Spinal cord (tissue), 10 donors: Measurements from ENCODE around the gene SLC44A1. TPM values are rescaled to one million over a fixed set of nuclear protein-coding genes. Genes with fewer than 3 reads are reported as not detected.
A peak's percentile ranks its signal among the peaks of the same experiment; 100 is the strongest.

ENCODE experiments used
- DNase-seq, 6 donors: peaks; one replicate each; pipeline versions ENCODE4 v3.0.0 to v3.0.0-alpha.2; 2013 to 2015; ENCODE audit warnings: low spot score in 6 of 6, low read depth in 4 of 6
- H3K27ac ChIP-seq: one replicate; pipeline ENCODE4 v1.5.1; 2013; ENCODE audit warnings: low read depth, low read length, control low read depth
- H3K27me3 ChIP-seq: one replicate; pipeline ENCODE4 v1.6.1; 2013; ENCODE audit warnings: low read length; ENCODE audit not compliant: control insufficient read depth, insufficient read depth
- H3K36me3 ChIP-seq: one replicate; pipeline ENCODE4 v1.6.1; 2013; ENCODE audit warnings: low read length; ENCODE audit not compliant: control insufficient read depth, insufficient read depth
- H3K4me1 ChIP-seq: one replicate; pipeline ENCODE4 v1.6.1; 2013; ENCODE audit warnings: low read length; ENCODE audit not compliant: control insufficient read depth, insufficient read depth
- H3K4me3 ChIP-seq: one replicate; pipeline ENCODE4 v1.5.1; 2013; ENCODE audit warnings: low read depth, low read length, control low read depth
- H3K9me3 ChIP-seq: one replicate; pipeline ENCODE4 v1.6.1; 2013; ENCODE audit warnings: low read length; ENCODE audit not compliant: control insufficient read depth, insufficient read depth
- WGBS: methylation state at CpG from one replicate; pipeline ENCODE4 v1.1.5; 2013; ENCODE audit warnings: missing lambda C conversion rate; ENCODE audit not compliant: insufficient coverage; 5-methylcytosine and 5-hydroxymethylcytosine counted together
- polyA plus RNA-seq, 2 donors: library from polyadenylated mRNA; unstranded; fragments of 120-200 nt; gene quantifications; one replicate each; pipeline ENCODE4 v1.2.1, GENCODE V29; 2013; ENCODE audit not compliant: insufficient read length in 2 of 2
- total RNA-seq, 2 donors: library from RNA; depleted of rRNA in 1 of 2; stranded (reverse); fragments of 120-200 nt in 1 of 2; fragments of >200 nt in 1 of 2; gene quantifications; one replicate each; pipeline versions ENCODE4 v1.2.3 to v1.2.4, GENCODE V29; 2013 to 2014
- donor health status: healthy.

The SLC44A1 gene
- total and polyA plus RNA-seq, 4 donors, result 111 to 173 (median 147) TPM

GRCh38 chr9:105305856-105306255, 61.4 kb downstream of the SLC44A1 start:
- Histone ChIP-seq H3K36me3 (no peaks in the 10 kb centered on the region), H3K9me3 (no peaks in the 10 kb centered on the region), H3K27me3 (no peaks in the 10 kb centered on the region), H3K4me3 (no peak overlapping the region), H3K4me1 (no peaks in the 10 kb centered on the region), H3K27ac (no peak overlapping the region)
- no peak for DNase-seq
- WGBS, result no CpG with 5 or more reads among the region's 1 CpG

DNA sequence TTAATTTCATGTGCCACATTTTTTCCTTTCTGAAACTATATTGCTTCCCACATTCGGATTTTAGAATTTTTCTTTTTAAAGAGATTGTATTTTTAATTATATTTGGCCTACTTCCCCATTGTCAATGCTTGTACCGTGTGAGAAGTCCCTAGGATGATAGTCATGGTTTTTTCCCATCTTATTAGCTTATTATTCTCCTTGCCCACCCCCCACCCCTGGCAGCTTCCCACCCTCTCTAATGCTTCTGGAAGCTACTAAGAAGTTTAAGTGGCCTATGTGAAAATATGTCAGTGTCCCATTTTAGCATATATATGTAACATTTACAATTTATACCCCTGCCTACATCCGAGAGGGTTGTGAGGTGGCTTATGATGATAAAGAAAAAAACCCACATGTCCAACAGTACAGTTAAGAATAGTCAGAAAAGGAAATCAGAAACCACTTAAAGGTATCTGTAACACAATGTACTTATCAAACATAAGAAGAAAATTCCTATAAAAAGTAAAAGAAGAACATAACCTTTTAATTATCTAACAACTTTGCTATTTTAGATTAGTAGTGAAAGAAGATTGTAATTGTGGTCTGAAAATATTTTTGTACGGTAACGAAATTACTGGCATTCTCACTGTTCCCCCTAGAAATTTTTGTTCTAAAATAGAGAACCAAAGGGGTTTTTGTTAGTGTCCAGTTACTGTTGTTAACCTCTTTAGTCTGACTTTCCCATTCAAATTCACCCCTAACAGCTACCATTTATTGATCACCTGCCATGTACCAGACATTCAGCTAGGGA, 62.1 kb downstream of the SLC44A1 start:
- H3K4me3 ChIP-seq, result no peak overlapping the region
- no peak overlapping the region for H3K27ac ChIP-seq
- no peaks in the 10 kb centered on the region for H3K4me1 ChIP-seq
- no peaks in the 10 kb centered on the region for H3K36me3 ChIP-seq
- no peak for DNase-seq
- H3K9me3 ChIP-seq, result no peaks in the 10 kb centered on the region
- WGBS, result no CpG with 5 or more reads among the region's 5 CpGs
- no peaks in the 10 kb centered on the region for H3K27me3 ChIP-seq

DNA sequence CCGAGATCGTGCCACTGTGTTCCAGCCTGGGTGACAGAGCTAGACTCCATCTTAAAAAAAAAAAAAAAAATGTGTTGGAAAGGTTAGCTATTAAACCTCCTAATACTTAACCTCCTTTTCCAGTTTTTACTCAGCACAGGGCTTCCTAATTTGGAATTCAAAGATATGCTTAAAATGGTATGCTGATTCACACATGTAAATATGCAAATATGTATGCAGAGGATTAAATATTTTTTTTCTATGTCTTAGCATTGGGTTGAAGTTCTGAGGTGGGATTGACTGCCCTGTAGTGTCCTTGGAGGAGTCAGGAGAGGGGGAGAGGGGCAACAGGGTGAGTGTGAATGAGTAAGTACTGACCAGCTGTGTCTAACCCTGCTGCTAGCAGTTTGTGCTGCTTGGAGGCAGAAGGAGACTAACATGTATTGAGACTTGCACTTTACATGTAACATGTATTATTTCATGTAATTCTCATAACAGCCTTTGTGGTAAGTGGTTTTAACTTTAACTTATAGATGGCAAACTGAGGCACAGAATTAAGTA, 63.2 kb downstream of the SLC44A1 start:
- no peaks in the 10 kb centered on the region for H3K4me1 ChIP-seq
- no peak for DNase-seq
- no peaks in the 10 kb centered on the region for H3K9me3 ChIP-seq
- no peak overlapping the region for H3K4me3 ChIP-seq
- no CpG with 5 or more reads among the region's 2 CpGs for WGBS
- H3K27me3 ChIP-seq, result no peaks in the 10 kb centered on the region
- no peak overlapping the region for H3K27ac ChIP-seq
- no peaks in the 10 kb centered on the region for H3K36me3 ChIP-seq

DNA sequence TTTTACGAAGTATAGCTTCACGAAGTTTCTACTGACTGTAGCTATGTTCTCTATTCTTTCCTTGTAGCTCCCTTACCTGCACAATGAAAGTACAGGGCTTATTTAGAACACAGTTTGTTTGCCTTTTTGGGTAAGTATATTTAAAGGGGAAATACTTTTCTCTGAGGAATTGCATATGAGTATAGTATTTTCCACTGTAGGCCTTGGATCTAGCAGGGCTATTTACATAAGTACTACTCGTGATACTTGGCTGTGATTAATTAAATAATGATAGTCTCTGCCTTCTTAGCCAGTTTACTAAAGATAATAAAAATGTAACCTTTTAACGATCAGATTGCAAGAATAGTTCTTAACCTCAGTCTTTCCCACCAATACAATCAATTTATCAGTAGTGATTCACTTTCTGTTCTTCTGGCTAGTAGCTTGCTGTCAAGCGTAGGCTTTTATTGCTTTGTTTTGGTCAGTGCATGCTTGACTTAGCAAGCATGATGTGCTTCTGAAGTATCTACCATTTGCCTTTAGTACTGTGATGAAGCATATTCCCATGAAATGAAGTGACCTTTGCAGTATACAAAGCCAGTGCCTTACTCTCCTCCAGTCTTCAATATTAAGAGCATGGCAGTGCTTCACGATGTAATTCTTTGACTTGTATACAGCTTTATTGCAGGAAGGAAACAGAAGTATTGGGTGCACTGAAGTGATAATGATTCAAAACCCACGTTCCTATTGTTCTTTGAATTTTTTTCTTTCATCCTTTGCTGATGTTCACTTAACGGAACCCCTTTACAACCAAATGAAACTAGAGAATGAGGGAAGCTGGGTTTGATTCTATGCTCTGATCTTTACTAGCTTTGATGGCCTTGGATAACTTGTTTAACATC, 64.2 kb downstream of the SLC44A1 start:
- Histone ChIP-seq H3K36me3 (no peaks in the 10 kb centered on the region), H3K9me3 (no peaks in the 10 kb centered on the region), H3K4me3 (no peak overlapping the region), H3K27me3 (no peaks in the 10 kb centered on the region), H3K27ac (no peak overlapping the region), H3K4me1 (no peaks in the 10 kb centered on the region)
- DNase-seq, result no peak
- WGBS, result 80% methylated on average over 1 of the region's 8 CpGs

DNA sequence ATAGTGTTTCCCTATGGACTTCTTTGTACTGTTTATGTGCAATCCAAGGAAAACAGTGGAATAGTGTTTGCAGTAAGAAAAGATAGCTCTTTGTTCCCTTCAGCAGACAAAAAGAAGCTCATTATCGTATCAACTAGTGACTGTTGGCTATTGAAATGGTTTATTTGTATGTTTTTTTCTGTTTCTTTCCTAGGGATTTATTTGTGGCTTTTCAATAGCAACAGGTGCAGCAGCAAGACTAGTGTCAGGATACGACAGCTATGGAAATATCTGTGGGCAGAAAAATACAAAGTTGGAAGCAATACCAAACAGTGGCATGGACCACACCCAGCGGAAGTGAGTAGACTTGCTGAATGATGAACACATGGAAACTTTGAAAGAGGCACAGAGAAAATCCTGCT, 65.1 kb downstream of the SLC44A1 start:
- no peaks in the 10 kb centered on the region for H3K4me1 ChIP-seq
- no peak overlapping the region for H3K4me3 ChIP-seq
- no peaks in the 10 kb centered on the region for H3K36me3 ChIP-seq
- no peaks in the 10 kb centered on the region for H3K9me3 ChIP-seq
- DNase-seq, result peak in 2 of 6 donors; percentile 23 to 41
- no peak overlapping the region for H3K27ac ChIP-seq
- 25% methylated on average over 2 of the region's 3 CpGs for WGBS
- H3K27me3 ChIP-seq, result no peaks in the 10 kb centered on the region

- H3K27ac ChIP-seq, result no peak overlapping the region
- WGBS, result no CpG with 5 or more reads among the region's 2 CpGs
- H3K36me3 ChIP-seq, result no peaks in the 10 kb centered on the region
- no peak for DNase-seq
- H3K27me3 ChIP-seq, result no peaks in the 10 kb centered on the region
- no peaks in the 10 kb centered on the region for H3K9me3 ChIP-seq
- H3K4me3 ChIP-seq, result no peak overlapping the region
- H3K4me1 ChIP-seq, result no peaks in the 10 kb centered on the region
Measured at GRCh38 chr9:105311306-105311705, 66.9 kb downstream of the SLC44A1 start.

- Histone ChIP-seq H3K27me3 (no peaks in the 10 kb centered on the region), H3K36me3 (no peaks in the 10 kb centered on the region), H3K4me1 (no peaks in the 10 kb centered on the region), H3K9me3 (no peaks in the 10 kb centered on the region), H3K4me3 (no peak overlapping the region), H3K27ac (no peak overlapping the region)
- DNase-seq, result no peak
Measured at GRCh38 chr9:105313238-105313637, 68.8 kb downstream of the SLC44A1 start.

GRCh38 chr9:105316703-105317102, 72.3 kb downstream of the SLC44A1 start:
- H3K27me3 ChIP-seq, result no peaks in the 10 kb centered on the region
- 100% methylated on average over 1 of the region's 2 CpGs for WGBS
- H3K27ac ChIP-seq, result no peak overlapping the region
- no peaks in the 10 kb centered on the region for H3K4me1 ChIP-seq
- no peaks in the 10 kb centered on the region for H3K9me3 ChIP-seq
- no peak for DNase-seq
- no peak overlapping the region for H3K4me3 ChIP-seq
- H3K36me3 ChIP-seq, result no peaks in the 10 kb centered on the region

GRCh38 chr9:105318729-105319191, 74.3 kb downstream of the SLC44A1 start:
- H3K36me3 ChIP-seq, result no peaks in the 10 kb centered on the region
- no peak for DNase-seq
- no peaks in the 10 kb centered on the region for H3K9me3 ChIP-seq
- no peaks in the 10 kb centered on the region for H3K27me3 ChIP-seq
- H3K4me1 ChIP-seq, result no peaks in the 10 kb centered on the region
- WGBS, result 100% methylated on average over 4 of the region's 4 CpGs
- H3K27ac ChIP-seq, result no peak overlapping the region
- no peak overlapping the region for H3K4me3 ChIP-seq
